Measurements from ENCODE around the gene SERTM2.

The SERTM2 gene

DNA sequence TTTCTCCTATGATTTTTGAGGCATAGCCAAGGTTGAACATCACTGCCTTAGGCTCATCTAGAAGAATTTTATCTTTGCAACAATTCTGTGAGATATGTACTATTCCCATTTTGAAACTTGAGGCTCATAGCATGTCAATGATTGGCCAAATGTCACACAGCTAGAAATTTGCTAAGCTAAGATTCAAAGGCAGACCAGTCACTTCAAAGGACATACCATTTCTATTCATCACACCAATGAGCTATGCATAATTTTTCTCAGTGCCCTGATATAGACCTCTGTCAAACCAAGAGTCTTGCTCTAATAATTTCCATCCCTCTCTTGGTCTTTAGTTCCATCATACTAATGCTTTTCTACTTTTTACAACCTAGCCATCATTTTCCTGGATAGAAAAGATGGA, 27.6 kb upstream of the SERTM2 start:
- H3K4me3 ChIP-seq (ENCODE audit: low read depth, low read length) = no peak overlapping the region

DNA sequence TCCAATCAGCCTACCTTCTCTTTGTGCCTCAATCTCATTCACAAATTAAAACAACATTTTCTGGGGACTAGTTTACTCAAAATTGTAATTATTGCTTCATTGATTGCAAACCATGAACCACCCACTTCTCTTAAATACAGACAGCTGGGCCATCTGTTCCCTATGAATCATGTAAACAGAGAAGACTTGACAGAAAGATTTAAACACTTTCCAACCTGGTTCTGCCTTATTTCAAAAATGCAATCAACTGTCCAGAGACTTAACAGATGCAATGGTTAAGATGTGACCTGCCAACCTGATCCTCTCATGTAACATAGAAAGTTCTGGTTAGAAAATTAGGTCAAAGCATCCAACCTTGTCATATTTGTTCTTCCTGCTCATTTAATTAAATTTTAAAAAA, 20.8 kb upstream of the SERTM2 start:
- TF ChIP-seq, protein P1, sequence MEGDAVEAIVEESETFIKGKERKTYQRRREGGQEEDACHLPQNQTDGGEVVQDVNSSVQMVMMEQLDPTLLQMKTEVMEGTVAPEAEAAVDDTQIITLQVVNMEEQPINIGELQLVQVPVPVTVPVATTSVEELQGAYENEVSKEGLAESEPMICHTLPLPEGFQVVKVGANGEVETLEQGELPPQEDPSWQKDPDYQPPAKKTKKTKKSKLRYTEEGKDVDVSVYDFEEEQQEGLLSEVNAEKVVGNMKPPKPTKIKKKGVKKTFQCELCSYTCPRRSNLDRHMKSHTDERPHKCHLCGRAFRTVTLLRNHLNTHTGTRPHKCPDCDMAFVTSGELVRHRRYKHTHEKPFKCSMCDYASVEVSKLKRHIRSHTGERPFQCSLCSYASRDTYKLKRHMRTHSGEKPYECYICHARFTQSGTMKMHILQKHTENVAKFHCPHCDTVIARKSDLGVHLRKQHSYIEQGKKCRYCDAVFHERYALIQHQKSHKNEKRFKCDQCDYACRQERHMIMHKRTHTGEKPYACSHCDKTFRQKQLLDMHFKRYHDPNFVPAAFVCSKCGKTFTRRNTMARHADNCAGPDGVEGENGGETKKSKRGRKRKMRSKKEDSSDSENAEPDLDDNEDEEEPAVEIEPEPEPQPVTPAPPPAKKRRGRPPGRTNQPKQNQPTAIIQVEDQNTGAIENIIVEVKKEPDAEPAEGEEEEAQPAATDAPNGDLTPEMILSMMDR (IDR thresholded peaks at IDR 0.05; ENCODE audit: low read depth, low read length) = no peak
- DNase-seq (ENCODE audit: low read depth, low spot score) = no peak
- in situ Hi-C loops (cut with HindIII; ENCODE audit: low sequenced_read_pairs) = no loop called here

More for the DNA sequence above, 27.6 kb upstream of the SERTM2 start:
- in situ Hi-C loops (cut with HindIII; ENCODE audit: low sequenced_read_pairs) = no loop called here
- TF ChIP-seq, protein P1 (IDR thresholded peaks at IDR 0.05; ENCODE audit: low read depth, low read length) = no peak
- no peak for DNase-seq (ENCODE audit: low read depth, low spot score)

DNA sequence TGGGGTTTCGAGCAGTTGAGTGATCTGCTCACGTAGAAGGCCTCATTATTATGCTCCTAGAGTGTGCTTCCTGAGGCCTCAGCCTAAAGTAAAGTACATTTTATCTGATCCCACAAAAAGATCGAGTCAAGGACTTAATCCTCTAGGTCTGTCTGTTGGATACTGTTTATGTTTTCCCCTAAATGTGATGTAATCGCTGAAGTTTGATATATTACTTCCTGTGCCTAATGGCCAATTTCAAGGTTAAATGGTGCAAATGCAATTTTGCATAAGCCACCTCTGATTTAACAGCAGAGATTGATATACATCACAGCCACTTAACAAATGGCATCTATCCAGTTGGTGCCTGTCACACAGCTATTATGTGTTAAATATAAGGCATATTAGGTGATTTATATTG, 19.4 kb upstream of the SERTM2 start:
- TF ChIP-seq, protein P1 (IDR thresholded peaks at IDR 0.05; ENCODE audit: low read depth, low read length) = no peak
- DNase-seq (ENCODE audit: low read depth, low spot score) = no peak
- no peak overlapping the region for H3K4me3 ChIP-seq (ENCODE audit: low read depth, low read length)
- in situ Hi-C loops (cut with HindIII; ENCODE audit: low sequenced_read_pairs) = no loop called here

More for the DNA sequence above, 20.8 kb upstream of the SERTM2 start:
- H3K4me3 ChIP-seq (ENCODE audit: low read depth, low read length) = no peak overlapping the region

- in situ Hi-C loops (cut with HindIII; ENCODE audit: low sequenced_read_pairs) = no loop called here
- TF ChIP-seq, protein P1 (IDR thresholded peaks at IDR 0.05; ENCODE audit: low read depth, low read length) = no peak
These were observed 12.8 kb upstream of the SERTM2 start for GRCh38 chrX:111498538-111499103.

GRCh38 chrX:111503485-111503993, 7.9 kb upstream of the SERTM2 start:
- in situ Hi-C loops (cut with HindIII; ENCODE audit: low sequenced_read_pairs) = no loop called here
- TF ChIP-seq, protein P1 (IDR thresholded peaks at IDR 0.05; ENCODE audit: low read depth, low read length) = no peak
- H3K4me3 ChIP-seq (ENCODE audit: low read depth, low read length) = no peak overlapping the region
- DNase-seq (ENCODE audit: low read depth, low spot score) = no peak

More at GRCh38 chrX:111498538-111499103, 12.8 kb upstream of the SERTM2 start:
- DNase-seq (ENCODE audit: low read depth, low spot score) = no peak
- no peak overlapping the region for H3K4me3 ChIP-seq (ENCODE audit: low read depth, low read length)

DNA sequence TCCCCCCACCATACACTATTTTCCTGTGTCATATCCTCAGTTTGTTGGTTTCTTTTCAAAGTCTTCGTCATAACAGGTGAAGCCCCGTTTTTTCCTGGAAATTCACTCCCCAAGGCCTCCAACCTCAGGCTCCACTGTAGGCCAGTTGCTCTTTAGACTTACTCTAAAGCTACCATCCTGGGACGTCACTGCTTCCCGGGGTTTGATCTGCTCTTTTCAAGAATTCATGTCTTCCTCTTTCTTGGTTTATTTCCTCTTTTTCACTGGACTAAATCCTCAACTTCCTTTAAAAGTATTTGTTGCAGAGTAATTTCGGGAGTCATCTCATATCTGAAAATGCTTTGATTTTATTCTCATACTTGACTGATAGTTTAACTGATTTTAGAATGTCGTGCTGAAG, 6.5 kb upstream of the SERTM2 start:
- TF ChIP-seq, protein P1 (IDR thresholded peaks at IDR 0.05; ENCODE audit: low read depth, low read length) = no peak
- in situ Hi-C loops (cut with HindIII; ENCODE audit: low sequenced_read_pairs) = no loop called here
- no peak overlapping the region for H3K4me3 ChIP-seq (ENCODE audit: low read depth, low read length)
- DNase-seq (ENCODE audit: low read depth, low spot score) = no peak

Measured in astrocyte of the spinal cord (primary cell).